KMS-11 (cell line): ENCODE data around the gene SLC39A7.

Experiments
- H2AFZ ChIP-seq: fragments of 200-600 bp; sonication (generic); 2 replicates; pipeline ENCODE4 v1.6.1; 2016; ENCODE audit warnings: antibody characterized with exemption, mixed run types, low read depth
- H3K27ac ChIP-seq: fragments of 200-600 bp; sonication (generic); 2 replicates; pipeline ENCODE4 v1.6.1; 2016; ENCODE audit warnings: mild to moderate bottlenecking, mixed run types
- H3K27me3 ChIP-seq: fragments of 200-600 bp; sonication (generic); 2 replicates; pipeline ENCODE4 v1.6.1; 2017; ENCODE audit warnings: mild to moderate bottlenecking, low read depth, mixed run types, moderate library complexity; ENCODE audit not compliant: insufficient read depth
- H3K36me3 ChIP-seq: fragments of 200-600 bp; sonication (generic); 2 replicates; pipeline ENCODE4 v1.6.1; 2017; ENCODE audit warnings: mild to moderate bottlenecking, mixed run types; ENCODE audit not compliant: insufficient read depth
- H3K4me1 ChIP-seq: fragments of 200-600 bp; sonication (generic); 2 replicates; pipeline ENCODE4 v1.6.1; 2016; ENCODE audit warnings: mild to moderate bottlenecking, low read depth, mixed run types; ENCODE audit not compliant: poor library complexity, severe bottlenecking
- H3K4me2 ChIP-seq: fragments of 200-600 bp; sonication (generic); 2 replicates; pipeline ENCODE4 v1.7.0; 2016; ENCODE audit warnings: mild to moderate bottlenecking, mixed run types
- H3K4me3 ChIP-seq: fragments of 200-600 bp; sonication (generic); IDR thresholded peaks from 2 replicates; pipeline ENCODE4 v1.6.1; 2017; ENCODE audit warnings: low read depth, low read length, mixed read lengths; ENCODE audit not compliant: insufficient read depth
- H3K79me2 ChIP-seq: fragments of 200-600 bp; sonication (generic); 2 replicates; pipeline ENCODE4 v1.6.1; 2016; ENCODE audit warnings: low read depth, mixed run types; ENCODE audit not compliant: insufficient read depth
- H3K9ac ChIP-seq: fragments of 200-600 bp; sonication (generic); 2 replicates; pipeline ENCODE4 v1.6.1; 2016; ENCODE audit warnings: mild to moderate bottlenecking, mixed run types
- H4K20me1 ChIP-seq: fragments of 200-600 bp; sonication (generic); 2 replicates; pipeline ENCODE4 v1.6.1; 2016; ENCODE audit warnings: mild to moderate bottlenecking, mixed run types; ENCODE audit not compliant: insufficient read depth
- CTCF ChIP-seq: fragments of 200-600 bp; sonication (generic); conservative IDR thresholded peaks from 2 replicates; pipeline ENCODE4 v1.6.1; 2017; ENCODE audit warnings: low read depth, mild to moderate bottlenecking, antibody characterized with exemption, low read length, moderate library complexity, mixed read lengths

SLC39A7 gene

GRCh38 chr6:33163540-33163939 lies 37.1 kb upstream of the SLC39A7 start:
- Histone ChIP-seq H4K20me1 (no peaks in the 10 kb centered on the region), H3K4me2 (no peak overlapping the region), H3K36me3 (no peaks in the 10 kb centered on the region), H3K4me1 (peaks cover 16% of the 10 kb centered on the region), H2AFZ (no peak overlapping the region), H3K4me3 (no peak overlapping the region), H3K27me3 (no peaks in the 10 kb centered on the region), H3K79me2 (no peaks in the 10 kb centered on the region), H3K9ac (no peak overlapping the region), H3K27ac (no peak overlapping the region)
- TF ChIP-seq CTCF: no peak

GRCh38 chr6:33164176-33164575 lies 36.5 kb upstream of the SLC39A7 start:
- Histone ChIP-seq H3K27me3 (no peaks in the 10 kb centered on the region), H3K4me3 (no peak overlapping the region), H3K79me2 (no peaks in the 10 kb centered on the region), H3K9ac (no peak overlapping the region), H3K36me3 (no peaks in the 10 kb centered on the region), H4K20me1 (no peaks in the 10 kb centered on the region), H3K27ac (no peak overlapping the region), H3K4me1 (peaks cover 16% of the 10 kb centered on the region), H2AFZ (no peak overlapping the region), H3K4me2 (no peak overlapping the region)
- TF ChIP-seq CTCF: no peak

- Histone ChIP-seq H2AFZ (no peak overlapping the region), H3K9ac (no peak overlapping the region), H4K20me1 (no peaks in the 10 kb centered on the region), H3K79me2 (no peaks in the 10 kb centered on the region), H3K27ac (no peak overlapping the region), H3K4me3 (no peak overlapping the region), H3K4me1 (peaks cover 16% of the 10 kb centered on the region), H3K27me3 (no peaks in the 10 kb centered on the region), H3K4me2 (no peak overlapping the region), H3K36me3 (no peaks in the 10 kb centered on the region)
- TF ChIP-seq CTCF: no peak
These were observed 35.8 kb upstream of the SLC39A7 start for GRCh38 chr6:33164665-33165373.

DNA sequence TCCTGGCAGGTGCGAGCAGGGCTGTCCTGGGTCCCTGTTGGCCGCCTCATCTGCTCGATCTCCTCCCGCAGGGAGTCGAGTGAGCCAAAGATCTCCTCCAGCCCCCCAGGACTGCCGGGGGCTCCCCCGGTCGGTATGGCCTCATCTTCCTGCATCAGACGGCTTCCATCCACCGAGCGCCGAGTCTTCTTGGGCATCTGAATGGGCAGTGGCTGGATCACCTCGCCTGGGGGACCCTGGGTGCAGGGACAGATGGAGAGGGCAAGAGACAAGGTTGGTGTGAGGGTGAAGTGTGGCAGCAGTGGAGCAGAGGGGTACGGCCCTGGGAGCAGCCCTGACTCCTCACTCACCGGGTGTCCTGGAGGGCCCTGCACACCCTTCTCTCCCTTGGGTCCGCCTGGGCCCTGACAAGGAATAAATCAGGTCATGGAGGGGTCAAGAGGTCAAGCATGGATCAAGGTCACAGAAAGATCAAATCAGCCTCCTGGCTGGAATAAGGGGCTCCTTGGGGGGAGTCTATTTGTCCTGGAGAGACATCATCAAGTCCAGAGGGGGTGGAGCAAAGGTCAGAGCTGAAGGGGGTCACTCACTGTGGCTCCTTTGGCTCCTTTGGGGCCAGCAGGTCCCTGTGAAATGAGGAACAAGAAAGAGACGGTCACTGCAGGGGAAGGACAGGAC lies 34.9 kb upstream of the SLC39A7 start:
- no peak overlapping the region for H3K9ac ChIP-seq
- no peak overlapping the region for H3K27ac ChIP-seq
- H3K27me3 ChIP-seq: no peaks in the 10 kb centered on the region
- H3K36me3 ChIP-seq: no peaks in the 10 kb centered on the region
- H3K4me3 ChIP-seq: no peak overlapping the region
- H2AFZ ChIP-seq: no peak overlapping the region
- TF ChIP-seq CTCF: no peak
- H3K79me2 ChIP-seq: no peaks in the 10 kb centered on the region
- H3K4me2 ChIP-seq: no peak overlapping the region
- H3K4me1 ChIP-seq: peaks cover 14% of the 10 kb centered on the region
- H4K20me1 ChIP-seq: no peaks in the 10 kb centered on the region
